ENCODE results near the gene RBPMS2. TPM values are rescaled to one million over a fixed set of nuclear protein-coding genes. Genes with fewer than 3 reads are reported as not detected.

The RBPMS2 gene
- total RNA-seq, 4 donors from 2014 or later, result 4.4 to 27.7 (median 11.5) TPM

Small RNA genes lying within 50 kb of the gene (small RNA-seq; reads per million reads assigned to genes)
- 0 reads per million in 4 donors for gene AC100830.2
- 0 reads per million in 4 donors for gene MIR1272

Other genes with a start within 250 kb of the RBPMS2 start
- 10 to 100 TPM in 1 of 4 donors, 1 to 10 TPM in 3; 1.1 to 49.8 (median 2.3) TPM for gene PIF1, start 50.1 kb upstream of the RBPMS2 start, total RNA-seq
- gene PLEKHO2, start 66.3 kb upstream of the RBPMS2 start, total RNA-seq, result 10 to 100 TPM in 2 of 4 donors, 1 to 10 TPM in 2; 4.6 to 12.3 (median 9.8) TPM
- gene ANKDD1A, start 136.3 kb upstream of the RBPMS2 start, total RNA-seq, result 1 to 10 TPM in 3 of 4 donors, under 1 TPM in 1; 0.82 to 7.1 (median 3.2) TPM
- 10 to 100 TPM; 27.7 to 67.2 (median 53.0) TPM for gene SPG21, start 214.3 kb upstream of the RBPMS2 start, total RNA-seq